Ascending aorta (tissue), 2 donors: ENCODE results near the gene GLT8D2. TPM values are rescaled to one million over a fixed set of nuclear protein-coding genes. Genes with fewer than 3 reads are reported as not detected.

Source experiments
- DNase-seq, 2 donors: peaks; one replicate each; pipeline ENCODE4 v3.0.0-alpha.2; 2019; ENCODE audit warnings: low spot score in 2 of 2
- H3K27ac ChIP-seq, 2 donors: fragments of 200-600 bp; sonication (generic); one replicate each; pipeline ENCODE4 v1.5.1; 2016 to 2017; ENCODE audit warnings: mild to moderate bottlenecking in 1 of 2
- H3K27me3 ChIP-seq: fragments of 200-600 bp; sonication (generic); one replicate; pipeline ENCODE4 v1.5.1; 2017
- H3K36me3 ChIP-seq, 2 donors: fragments of 200-600 bp; sonication (generic); one replicate each; pipeline ENCODE4 v1.5.1; 2016
- H3K4me1 ChIP-seq, 2 donors: fragments of 200-600 bp; sonication (generic); one replicate each; pipeline ENCODE4 v1.5.1; 2016 to 2017; ENCODE audit warnings: mild to moderate bottlenecking in 1 of 2
- H3K4me3 ChIP-seq, 2 donors: fragments of 200-600 bp; sonication (generic); one replicate each; pipeline ENCODE4 v1.5.1; 2016 to 2017; ENCODE audit warnings: mild to moderate bottlenecking in 1 of 2
- H3K9me3 ChIP-seq, 2 donors: fragments of 200-600 bp; sonication (generic); one replicate each; pipeline ENCODE4 v1.5.1; 2016
- intact Hi-C: fragments of 100-400 bp; cut with DNase I; formaldehyde crosslinking; loops from one replicate; pipeline ENCODE4 v1.15.1; 2023
- total RNA-seq: library from RNA; depleted of rRNA; stranded (reverse); fragments of >200 nt; gene quantifications from one replicate; pipeline ENCODE4 v1.1.0, GENCODE V29; 2016
- TF ChIP-seq, protein P1 (sequence below), 3 experiments: fragments of 200-600 bp in 2 of 3; fragments of 450-650 bp in 1 of 3; sonication (generic) in 2 of 3; IDR thresholded peaks; one replicate each; pipeline ENCODE4 v1.5.1; 2016 to 2019; ENCODE audit warnings: antibody characterized with exemption in 3 of 3, mild to moderate bottlenecking in 1 of 3, moderate library complexity in 1 of 3

The GLT8D2 gene
- total RNA-seq, 1 donor from 2014 or later: 72.3 TPM

DNA sequence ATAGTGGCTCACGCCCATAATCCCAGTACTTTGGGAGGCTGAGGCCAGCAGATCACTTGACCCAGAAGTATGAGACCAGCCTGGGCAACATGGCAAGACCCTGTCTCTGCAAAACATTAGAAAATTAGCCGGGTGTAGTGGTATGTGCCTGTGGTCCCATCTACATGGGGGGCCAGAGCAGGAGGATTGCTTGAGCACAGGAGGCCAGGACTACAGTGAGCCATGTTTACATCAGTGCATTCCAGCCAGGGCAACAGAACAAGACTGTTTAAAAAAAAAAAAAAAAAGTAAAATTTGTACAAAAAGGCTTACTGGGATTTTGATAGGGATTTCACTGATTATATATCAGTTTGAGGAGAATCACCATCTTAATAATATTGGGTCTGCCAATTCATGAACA, 22.1 kb upstream of the GLT8D2 start:
- intact Hi-C loops: no loop called here
- Histone ChIP-seq H3K36me3 (peaks cover 9 to 30% of the 10 kb centered on the region in 2 donors), H3K4me1 (peaks cover 0 to 2% of the 10 kb centered on the region in 2 donors), H3K27me3 (no peaks in the 10 kb centered on the region), H3K9me3 (no peaks in the 10 kb centered on the region), H3K4me3 (no peak overlapping the region), H3K27ac (no peak overlapping the region)
- TF ChIP-seq, protein P1, sequence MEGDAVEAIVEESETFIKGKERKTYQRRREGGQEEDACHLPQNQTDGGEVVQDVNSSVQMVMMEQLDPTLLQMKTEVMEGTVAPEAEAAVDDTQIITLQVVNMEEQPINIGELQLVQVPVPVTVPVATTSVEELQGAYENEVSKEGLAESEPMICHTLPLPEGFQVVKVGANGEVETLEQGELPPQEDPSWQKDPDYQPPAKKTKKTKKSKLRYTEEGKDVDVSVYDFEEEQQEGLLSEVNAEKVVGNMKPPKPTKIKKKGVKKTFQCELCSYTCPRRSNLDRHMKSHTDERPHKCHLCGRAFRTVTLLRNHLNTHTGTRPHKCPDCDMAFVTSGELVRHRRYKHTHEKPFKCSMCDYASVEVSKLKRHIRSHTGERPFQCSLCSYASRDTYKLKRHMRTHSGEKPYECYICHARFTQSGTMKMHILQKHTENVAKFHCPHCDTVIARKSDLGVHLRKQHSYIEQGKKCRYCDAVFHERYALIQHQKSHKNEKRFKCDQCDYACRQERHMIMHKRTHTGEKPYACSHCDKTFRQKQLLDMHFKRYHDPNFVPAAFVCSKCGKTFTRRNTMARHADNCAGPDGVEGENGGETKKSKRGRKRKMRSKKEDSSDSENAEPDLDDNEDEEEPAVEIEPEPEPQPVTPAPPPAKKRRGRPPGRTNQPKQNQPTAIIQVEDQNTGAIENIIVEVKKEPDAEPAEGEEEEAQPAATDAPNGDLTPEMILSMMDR (IDR thresholded peaks at IDR 0.05): no peak
- DNase-seq: no peak

DNA sequence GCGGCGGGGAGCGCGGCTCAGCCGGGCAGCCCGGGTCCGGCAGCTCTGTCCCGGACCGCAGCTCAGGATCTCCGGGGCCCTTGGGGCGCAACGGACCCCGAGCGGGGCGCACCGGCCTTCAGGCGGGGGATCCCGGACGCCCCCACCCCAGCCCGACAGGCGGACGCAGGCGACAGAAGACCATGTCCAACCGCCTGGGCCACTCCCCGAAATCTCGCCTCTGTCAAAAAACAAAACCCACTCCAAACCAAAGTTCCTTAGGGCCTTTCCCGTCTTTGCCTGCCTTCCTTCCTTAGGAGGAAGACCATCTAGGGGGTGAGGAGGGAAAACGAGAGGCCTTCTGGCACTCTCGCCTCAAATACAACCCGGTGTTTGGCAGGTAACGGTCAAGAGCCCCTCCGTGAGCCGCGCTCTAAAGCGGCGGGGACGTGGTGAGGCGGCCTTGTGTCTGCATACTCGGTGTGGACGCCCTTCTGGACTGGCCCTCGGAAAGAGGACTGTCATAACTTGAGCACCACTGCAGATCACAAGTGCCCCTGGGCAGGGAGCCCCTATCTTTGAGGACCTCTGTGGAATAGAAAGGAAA, 14.9 kb upstream of the GLT8D2 start:
- Histone ChIP-seq H3K27ac (peak overlapping the region; percentile 81 to 92), H3K4me3 (peak overlapping the region; percentile 74 to 81), H3K4me1 (peaks cover 0 to 9% of the 10 kb centered on the region in 2 donors), H3K27me3 (no peaks in the 10 kb centered on the region), H3K9me3 (no peaks in the 10 kb centered on the region), H3K36me3 (peaks cover 0 to 20% of the 10 kb centered on the region in 2 donors)
- intact Hi-C loops: loop anchor here (2.0 kb wide), 3 partner anchors 16 to 108 kb away; partner anchors contain the start of gene TDG
- TF ChIP-seq, protein P1 (IDR thresholded peaks at IDR 0.05): no peak
- no peak for DNase-seq

DNA sequence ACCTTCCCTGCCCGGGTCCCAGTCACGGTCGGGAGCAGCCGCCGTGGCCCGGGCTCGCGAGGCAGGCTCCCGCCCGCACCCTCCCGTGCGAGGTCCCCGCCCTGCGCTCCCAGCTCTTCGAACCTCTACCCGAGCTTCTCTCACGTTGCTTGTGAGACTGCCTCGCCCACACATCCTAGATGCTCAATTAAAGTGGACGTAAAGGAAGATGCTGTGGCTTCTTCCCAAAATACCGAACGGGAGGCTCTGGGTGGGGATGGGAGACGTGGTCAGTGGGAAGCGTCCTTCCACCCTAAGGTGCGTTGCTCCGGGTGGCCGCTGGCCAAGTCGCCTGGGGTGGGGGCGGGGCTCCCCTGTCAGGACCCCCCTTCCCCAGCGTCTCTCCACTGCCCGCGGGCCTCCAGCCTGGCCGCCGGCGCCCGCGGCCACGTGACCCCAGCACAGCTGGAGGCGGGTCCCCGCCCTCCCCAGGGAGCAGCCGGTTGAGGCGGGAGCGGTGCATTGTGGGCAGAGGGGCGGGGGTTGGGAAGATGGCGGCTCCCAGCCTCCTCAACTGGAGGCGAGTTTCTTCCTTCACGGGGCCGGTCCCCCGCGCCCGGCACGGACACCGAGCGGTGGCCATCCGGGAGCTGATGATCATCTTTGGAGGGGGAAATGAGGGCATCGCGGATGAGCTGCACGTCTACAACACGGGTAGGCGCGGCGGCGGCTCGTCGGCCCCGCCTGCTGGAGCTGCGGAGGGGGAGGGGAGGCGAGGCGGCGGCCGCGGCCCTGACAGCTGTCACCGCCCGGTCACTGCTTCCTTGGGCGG, 14.2 kb upstream of the GLT8D2 start, which contains the start of gene HCFC2:
HCFC2 (plus strand) TSS at position 501 of the 811 bp plus-strand sequence; CDS start at position 531, 30 bp downstream.
- Histone ChIP-seq H3K4me1 (peaks cover 0 to 9% of the 10 kb centered on the region in 2 donors), H3K9me3 (no peaks in the 10 kb centered on the region), H3K36me3 (peaks cover 0 to 16% of the 10 kb centered on the region in 2 donors), H3K27ac (peak within 1 kb of the TSS; percentile 81 to 92), H3K4me3 (peak within 1 kb of the TSS; percentile 74 to 81), H3K27me3 (no peaks in the 10 kb centered on the region)
- intact Hi-C loops: loop anchor here (2.0 kb wide), 3 partner anchors 15 to 107 kb away; partner anchors contain the start of gene TDG
- TF ChIP-seq, protein P1 (IDR thresholded peaks at IDR 0.05): no peak
- DNase-seq: peak; percentile 63 to 94

DNA sequence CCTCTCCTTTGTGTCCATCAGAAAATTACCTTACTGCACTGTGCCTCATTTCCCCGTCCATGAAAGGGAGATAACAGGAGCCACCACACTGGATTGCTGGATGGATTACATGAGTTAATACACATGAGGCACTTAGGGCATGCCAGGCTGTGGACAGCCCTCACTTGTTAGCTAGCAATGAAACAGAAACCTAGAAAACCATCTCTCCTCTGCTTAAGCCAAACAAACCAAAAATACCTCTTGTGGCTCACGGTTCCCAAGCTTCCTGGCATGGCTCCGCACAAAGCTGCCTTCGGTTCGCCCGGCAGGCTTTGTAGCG, 13.7 kb upstream of the GLT8D2 start:
- intact Hi-C loops: loop anchor here (2.0 kb wide), 3 partner anchors 15 to 107 kb away; partner anchors contain the start of gene TDG

DNA sequence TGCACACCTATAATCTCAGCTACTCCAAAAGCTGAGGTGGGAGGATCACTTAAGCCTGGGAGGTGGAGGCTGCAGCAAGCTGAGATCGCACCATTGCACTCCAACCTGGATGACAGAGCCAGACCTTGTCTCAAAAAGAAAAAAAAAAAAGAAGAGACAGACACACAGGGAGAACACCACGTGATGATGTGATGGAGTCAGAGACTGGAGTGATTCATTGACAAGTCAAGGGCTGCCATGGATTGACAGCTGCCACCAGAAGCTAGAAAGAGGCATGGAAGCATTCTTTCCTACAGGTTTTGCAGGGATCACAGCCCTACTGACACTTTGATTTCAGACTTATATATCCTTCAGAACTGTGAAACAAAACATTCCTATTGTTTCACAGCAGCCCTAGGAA, 10.8 kb upstream of the GLT8D2 start:
- no peak overlapping the region for H3K27ac ChIP-seq
- no peaks in the 10 kb centered on the region for H3K9me3 ChIP-seq
- DNase-seq: no peak
- H3K27me3 ChIP-seq: no peaks in the 10 kb centered on the region
- H3K4me3 ChIP-seq: no peak overlapping the region
- H3K36me3 ChIP-seq: no peaks in the 10 kb centered on the region
- intact Hi-C loops: no loop called here
- TF ChIP-seq, protein P1 (IDR thresholded peaks at IDR 0.05): no peak
- H3K4me1 ChIP-seq: peaks cover 0 to 6% of the 10 kb centered on the region in 2 donors

More for the DNA sequence above, 13.7 kb upstream of the GLT8D2 start:
- peak overlapping the region; percentile 74 to 81 for H3K4me3 ChIP-seq
- H3K9me3 ChIP-seq: no peaks in the 10 kb centered on the region
- DNase-seq: no peak
- peaks cover 0 to 11% of the 10 kb centered on the region in 2 donors for H3K36me3 ChIP-seq
- peak overlapping the region; percentile 81 to 92 for H3K27ac ChIP-seq
- H3K4me1 ChIP-seq: peaks cover 0 to 9% of the 10 kb centered on the region in 2 donors
- H3K27me3 ChIP-seq: no peaks in the 10 kb centered on the region
- TF ChIP-seq, protein P1 (IDR thresholded peaks at IDR 0.05): no peak
